Daoy (cell line): ENCODE results near the gene APOE. TPM values are rescaled to one million over a fixed set of nuclear protein-coding genes. Genes with fewer than 3 reads are reported as not detected.

ENCODE experiments used
- DNase-seq: peaks from one replicate; pipeline ENCODE4 v3.0.0-alpha.2; 2015; ENCODE audit warnings: low read depth
- total RNA-seq: library from RNA; depleted of rRNA; stranded (reverse); fragments of >200 nt; shearing (Covaris generic); gene quantifications from 2 replicates; pipeline ENCODE4 v1.2.3, GENCODE V29; 2014; rRNA removed

Gene APOE
- total RNA-seq, 1 experiment from 2014 or later: 0.86 TPM

GRCh38 chr19:44951179-44952159 is 45.9 kb downstream of the APOE start:
- DNase-seq: peak; percentile 65

- no peak for DNase-seq
These were observed 48.7 kb downstream of the APOE start for GRCh38 chr19:44954278-44954648.

GRCh38 chr19:44954649-44955504 is 49.3 kb downstream of the APOE start, which contains the start of gene CLPTM1:
Gene CLPTM1, plus strand, starts transcription at chr19:44955380. Its CDS starts 16 bp downstream, at chr19:44955396.
- DNase-seq: peak; percentile 98

GRCh38 chr19:44955505-44956439 is 50.2 kb downstream of the APOE start:
- no peak for DNase-seq

- DNase-seq: no peak
These were observed 51.9 kb downstream of the APOE start for GRCh38 chr19:44957526-44957925.

- DNase-seq: no peak
These were observed 52.5 kb downstream of the APOE start for GRCh38 chr19:44958090-44958489.

Other genes with a start within 250 kb of the APOE start
- 0.23 and 0.42 TPM in 2 replicates for gene CEACAM19, start 234.3 kb upstream of the APOE start, total RNA-seq
- gene CEACAM16, start 206.6 kb upstream of the APOE start, total RNA-seq: not detected in 2 replicates
- gene BCL3, start 157.1 kb upstream of the APOE start, total RNA-seq: 7.6 and 9.3 TPM in 2 replicates
- not detected in 2 replicates for gene CBLC, start 127.9 kb upstream of the APOE start, total RNA-seq
- gene BCAM, start 96.7 kb upstream of the APOE start, total RNA-seq: 4.6 and 13.4 TPM in 2 replicates
- gene NECTIN2, start 59.5 kb upstream of the APOE start, total RNA-seq: 66.4 and 73.7 TPM in 2 replicates
- gene TOMM40, start 14.5 kb upstream of the APOE start, total RNA-seq: 170 and 179 TPM in 2 replicates
- gene APOC1, start 8.8 kb downstream of the APOE start, total RNA-seq: 4.4 and 24.5 TPM in 2 replicates
- gene APOC4, start 36.4 kb downstream of the APOE start, total RNA-seq: not detected in 2 replicates
- not detected in 2 replicates for gene APOC2, start 40.3 kb downstream of the APOE start, total RNA-seq
- 12.9 and 17.3 TPM in 2 replicates for gene CLPTM1, start 49.6 kb downstream of the APOE start, total RNA-seq
- 15.5 and 25.3 TPM in 2 replicates for gene RELB, start 95.7 kb downstream of the APOE start, total RNA-seq
- gene CLASRP, start 133.2 kb downstream of the APOE start, total RNA-seq: 61.6 and 80.7 TPM in 2 replicates
- gene ZNF296, start 170.7 kb downstream of the APOE start, total RNA-seq: 0.06 TPM in 1 of 2 replicates, not detected in the other
- gene GEMIN7, start 173.5 kb downstream of the APOE start, total RNA-seq: 43.3 and 70.7 TPM in 2 replicates
- gene PPP1R37, start 187.4 kb downstream of the APOE start, total RNA-seq: 18.1 and 30.6 TPM in 2 replicates